ENCODE measurements around the gene ACTN2. TPM values are rescaled to one million over a fixed set of nuclear protein-coding genes. Genes with fewer than 3 reads are reported as not detected.

Gene ACTN2
- total RNA-seq, 1 donor = not detected

DNA sequence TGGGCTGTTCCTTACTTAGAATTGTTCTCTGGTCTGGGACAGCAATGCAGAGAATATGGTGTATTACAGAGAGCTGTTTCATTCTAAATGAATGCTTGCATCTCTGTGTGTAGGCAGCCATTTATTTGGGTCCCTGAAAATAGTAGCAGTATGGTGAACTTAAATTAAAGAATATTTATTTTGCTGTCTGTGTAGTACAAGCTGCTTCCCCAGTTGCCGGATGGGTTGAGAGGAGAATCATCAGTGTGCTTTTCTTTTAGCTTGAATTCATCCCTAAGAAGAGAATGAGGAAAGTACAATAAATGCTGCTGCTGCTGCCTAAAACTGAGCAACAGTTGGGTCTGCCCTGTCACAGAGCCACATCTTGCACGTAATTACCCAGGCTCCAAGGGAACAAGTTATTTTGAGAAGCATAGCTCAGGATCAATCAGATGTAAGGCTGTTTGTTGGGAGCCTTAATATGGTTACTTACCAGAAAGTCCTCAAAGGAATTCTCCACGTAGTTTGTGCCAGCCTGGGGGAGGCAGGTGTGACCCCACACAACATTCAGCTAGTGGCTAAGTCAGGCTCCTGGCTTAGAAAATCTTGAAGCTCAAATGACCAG lies 16.6 kb downstream of the ACTN2 start:
- no peak for DNase-seq (ENCODE audit: low read depth)
- TF ChIP-seq, protein P1, sequence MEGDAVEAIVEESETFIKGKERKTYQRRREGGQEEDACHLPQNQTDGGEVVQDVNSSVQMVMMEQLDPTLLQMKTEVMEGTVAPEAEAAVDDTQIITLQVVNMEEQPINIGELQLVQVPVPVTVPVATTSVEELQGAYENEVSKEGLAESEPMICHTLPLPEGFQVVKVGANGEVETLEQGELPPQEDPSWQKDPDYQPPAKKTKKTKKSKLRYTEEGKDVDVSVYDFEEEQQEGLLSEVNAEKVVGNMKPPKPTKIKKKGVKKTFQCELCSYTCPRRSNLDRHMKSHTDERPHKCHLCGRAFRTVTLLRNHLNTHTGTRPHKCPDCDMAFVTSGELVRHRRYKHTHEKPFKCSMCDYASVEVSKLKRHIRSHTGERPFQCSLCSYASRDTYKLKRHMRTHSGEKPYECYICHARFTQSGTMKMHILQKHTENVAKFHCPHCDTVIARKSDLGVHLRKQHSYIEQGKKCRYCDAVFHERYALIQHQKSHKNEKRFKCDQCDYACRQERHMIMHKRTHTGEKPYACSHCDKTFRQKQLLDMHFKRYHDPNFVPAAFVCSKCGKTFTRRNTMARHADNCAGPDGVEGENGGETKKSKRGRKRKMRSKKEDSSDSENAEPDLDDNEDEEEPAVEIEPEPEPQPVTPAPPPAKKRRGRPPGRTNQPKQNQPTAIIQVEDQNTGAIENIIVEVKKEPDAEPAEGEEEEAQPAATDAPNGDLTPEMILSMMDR (IDR thresholded peaks at IDR 0.05; ENCODE audit: insufficient read depth, low read depth, low read length) = no peak
- H3K4me3 ChIP-seq (ENCODE audit: low read depth, low read length) = no peak overlapping the region

DNA sequence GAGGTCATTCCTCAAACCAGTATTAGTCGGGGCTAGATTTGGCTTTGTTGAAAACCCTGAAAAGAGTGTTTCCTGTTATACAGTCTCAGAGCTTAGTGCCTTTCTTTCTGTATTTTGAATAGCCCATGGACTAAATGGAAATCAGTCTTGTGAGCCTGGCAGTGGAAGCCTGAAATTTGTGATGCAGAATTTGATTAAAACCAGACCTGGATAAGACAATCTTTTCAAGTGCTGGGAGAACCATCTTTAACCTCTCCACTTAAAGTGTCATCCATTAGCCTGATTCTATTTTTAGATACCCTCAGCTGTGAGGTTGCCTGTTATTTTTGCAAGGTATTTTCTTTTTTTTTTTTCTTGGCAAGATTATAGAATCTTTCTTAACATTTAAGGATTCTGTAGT lies 19.5 kb downstream of the ACTN2 start:
- DNase-seq (ENCODE audit: low read depth) = no peak
- no peak overlapping the region for H3K4me3 ChIP-seq (ENCODE audit: low read depth, low read length)
- TF ChIP-seq, protein P1 (IDR thresholded peaks at IDR 0.05; ENCODE audit: insufficient read depth, low read depth, low read length) = no peak

DNA sequence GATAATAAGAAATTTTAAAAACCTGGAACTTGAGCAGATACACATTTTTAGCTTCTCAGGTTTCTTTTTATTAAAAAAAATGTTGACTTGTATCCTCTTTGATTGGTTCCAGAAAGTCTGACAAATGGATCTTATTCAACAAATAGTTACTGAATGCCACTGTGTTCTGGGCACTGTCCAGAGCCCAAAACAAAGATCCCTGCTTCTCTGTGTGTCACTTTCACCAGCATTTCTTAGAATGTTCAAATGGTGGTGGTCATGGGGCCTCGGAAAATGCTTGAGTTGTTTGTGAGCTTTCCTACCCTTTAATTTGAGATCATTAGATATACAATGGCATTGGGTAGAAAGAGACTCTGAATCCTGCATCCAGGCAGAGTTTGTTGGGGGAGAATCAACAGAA lies 19.9 kb downstream of the ACTN2 start:
- H3K4me3 ChIP-seq (ENCODE audit: low read depth, low read length) = no peak overlapping the region
- TF ChIP-seq, protein P1 (IDR thresholded peaks at IDR 0.05; ENCODE audit: insufficient read depth, low read depth, low read length) = no peak
- DNase-seq (ENCODE audit: low read depth) = no peak

DNA sequence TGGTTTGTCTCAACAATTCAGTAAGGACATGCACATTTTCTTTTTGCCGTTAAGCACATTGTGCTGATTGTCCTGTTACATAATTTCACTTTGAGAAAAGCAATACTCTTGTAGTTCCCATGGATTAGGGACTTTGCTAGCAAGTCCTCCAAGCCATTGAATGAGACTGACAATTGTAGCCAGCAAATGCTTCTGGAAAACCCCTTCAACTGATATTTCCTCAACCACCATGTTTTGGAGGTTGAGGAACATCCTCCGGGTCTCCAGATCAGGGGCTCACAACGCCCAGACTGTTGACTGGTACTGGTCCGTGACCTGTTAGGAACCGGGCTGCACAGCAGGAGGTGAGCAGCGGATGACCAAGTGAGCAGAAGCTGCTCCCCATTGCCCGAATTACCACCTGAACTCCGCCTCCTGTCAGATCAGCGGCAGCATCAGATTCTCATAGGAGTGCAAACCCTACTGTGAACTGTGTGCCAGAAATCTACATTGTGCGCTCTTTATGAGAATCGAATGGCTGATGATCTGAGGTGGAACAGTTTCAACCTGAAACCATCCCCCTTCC lies 24.1 kb downstream of the ACTN2 start:
- TF ChIP-seq, protein P1 (IDR thresholded peaks at IDR 0.05; ENCODE audit: insufficient read depth, low read depth, low read length) = no peak
- H3K4me3 ChIP-seq (ENCODE audit: low read depth, low read length) = no peak overlapping the region

DNA sequence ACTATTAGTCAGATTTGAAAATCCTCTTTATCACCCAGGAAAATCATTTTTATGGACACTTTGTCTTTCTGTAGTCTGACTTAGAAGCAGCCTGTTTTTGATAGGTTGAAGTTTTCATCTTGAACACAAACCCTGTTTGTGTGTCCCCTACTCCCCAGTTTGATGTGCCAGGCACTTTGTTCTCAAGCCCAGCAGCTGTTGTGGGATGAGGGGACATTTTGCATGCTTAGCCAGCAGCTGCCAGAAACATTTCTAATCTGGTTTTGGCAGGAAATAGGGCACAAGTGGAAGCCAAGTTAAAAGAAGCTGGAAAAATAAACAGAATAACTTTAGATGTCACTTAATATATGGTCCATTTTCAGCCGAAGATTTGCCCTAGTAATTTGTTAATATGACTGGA lies 29.9 kb downstream of the ACTN2 start:
- H3K4me3 ChIP-seq (ENCODE audit: low read depth, low read length) = no peak overlapping the region
- TF ChIP-seq, protein P1 (IDR thresholded peaks at IDR 0.05; ENCODE audit: insufficient read depth, low read depth, low read length) = no peak
- no peak for DNase-seq (ENCODE audit: low read depth)

More for the DNA sequence above, 24.1 kb downstream of the ACTN2 start:
- DNase-seq (ENCODE audit: low read depth) = no peak

DNA sequence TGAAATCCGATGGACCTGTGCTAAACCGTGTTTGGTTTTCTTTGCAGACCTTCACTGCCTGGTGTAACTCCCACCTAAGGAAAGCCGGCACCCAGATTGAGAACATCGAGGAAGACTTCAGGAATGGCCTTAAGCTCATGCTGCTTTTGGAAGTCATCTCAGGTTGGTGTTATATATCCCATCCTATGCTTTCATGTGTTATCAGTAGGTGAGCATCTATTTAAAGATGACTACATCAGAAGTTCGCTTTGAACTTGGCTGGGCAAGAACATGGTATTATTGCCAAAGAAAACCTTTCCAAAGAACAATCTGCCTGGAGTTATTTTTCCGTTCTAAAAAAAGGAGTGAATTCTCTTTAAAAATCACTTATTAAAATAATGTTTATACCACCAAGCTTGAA lies 31.5 kb downstream of the ACTN2 start:
- TF ChIP-seq, protein P1 (IDR thresholded peaks at IDR 0.05; ENCODE audit: insufficient read depth, low read depth, low read length) = no peak
- no peak overlapping the region for H3K4me3 ChIP-seq (ENCODE audit: low read depth, low read length)
- DNase-seq (ENCODE audit: low read depth) = no peak

DNA sequence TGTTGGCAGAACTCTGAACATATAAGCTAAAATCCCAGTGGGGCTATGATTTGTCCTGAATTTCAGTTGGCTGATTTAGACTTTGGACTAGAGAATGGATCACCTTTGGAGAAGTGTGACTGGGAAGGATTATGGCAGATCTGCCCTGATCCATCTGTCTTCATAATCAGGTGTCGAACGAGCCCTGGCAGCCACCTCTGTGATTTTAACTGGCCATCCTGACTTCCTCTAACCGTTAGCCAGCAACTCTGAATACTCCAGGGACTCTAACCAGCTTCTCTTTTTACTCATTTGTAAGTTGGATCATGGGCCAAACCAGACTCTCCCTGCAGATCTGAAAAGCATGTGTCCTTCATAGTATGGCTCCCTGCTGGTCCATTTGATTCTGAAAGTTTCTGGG lies 32.0 kb downstream of the ACTN2 start:
- no peak for DNase-seq (ENCODE audit: low read depth)
- TF ChIP-seq, protein P1 (IDR thresholded peaks at IDR 0.05; ENCODE audit: insufficient read depth, low read depth, low read length) = no peak
- no peak overlapping the region for H3K4me3 ChIP-seq (ENCODE audit: low read depth, low read length)

Measured in fibroblast of villous mesenchyme (primary cell).